ENCODE data around the gene CTIF.

Gene CTIF

GRCh38 chr18:48785736-48786454 is 247.1 kb downstream of the CTIF start:
- POLR2A ChIA-PET = no interaction called here
- 85% methylated on average over 10 of the region's 12 CpGs for whole genome bisulfite sequencing (ENCODE audit: insufficient coverage)
- Histone ChIP-seq H3K27me3 (replicated peaks in 2 of 5; ENCODE audit: control insufficient read depth in 4 of 5, insufficient read depth in 5 of 5, low read length in 4 of 5) (no peaks in the 10 kb centered on the region), H3K27ac (ENCODE audit: insufficient read depth in 1 of 2, low read depth in 1 of 2, low read length in 2 of 2, poor library complexity in 1 of 2, severe bottlenecking in 2 of 2) (no peak overlapping the region), H3K4me1 (ENCODE audit: control extremely low read depth in 1 of 4, control insufficient read depth in 4 of 4, insufficient read depth in 4 of 4, low read length in 3 of 4) (peaks cover 0 to 26% (median 24%) of the 10 kb centered on the region in 4 experiments), H3K4me3 (ENCODE audit: control insufficient read depth in 1 of 7, extremely low read depth in 1 of 7, insufficient read depth in 4 of 7, low read depth in 2 of 7, low read length in 6 of 7) (no peak overlapping the region), H3K36me3 (ENCODE audit: control insufficient read depth in 4 of 4, insufficient read depth in 4 of 4, low read length in 3 of 4) (peaks cover 0 to 4% (median 0%) of the 10 kb centered on the region in 4 experiments), H3K9me3 (ENCODE audit: control extremely low read depth in 1 of 5, control insufficient read depth in 4 of 5, insufficient read depth in 2 of 5, low read depth in 1 of 5, low read length in 4 of 5) (no peaks in the 10 kb centered on the region)
- CTCF ChIA-PET = interaction anchor here (0.9 to 1.1 kb wide), 3 partner anchors 10 to 32 kb away, joined by 3 to 5 read pairs (median 3); no protein-coding TSS in a partner anchor
- no peak for DNase-seq

GRCh38 chr18:48786455-48787202 is 247.8 kb downstream of the CTIF start:
- Histone ChIP-seq H3K9me3 (ENCODE audit: control extremely low read depth in 1 of 5, control insufficient read depth in 4 of 5, insufficient read depth in 2 of 5, low read depth in 1 of 5, low read length in 4 of 5) (no peaks in the 10 kb centered on the region), H3K4me1 (ENCODE audit: control extremely low read depth in 1 of 4, control insufficient read depth in 4 of 4, insufficient read depth in 4 of 4, low read length in 3 of 4) (peaks cover 0 to 22% (median 18%) of the 10 kb centered on the region in 4 experiments), H3K27me3 (replicated peaks in 2 of 5; ENCODE audit: control insufficient read depth in 4 of 5, insufficient read depth in 5 of 5, low read length in 4 of 5) (no peaks in the 10 kb centered on the region), H3K36me3 (ENCODE audit: control insufficient read depth in 4 of 4, insufficient read depth in 4 of 4, low read length in 3 of 4) (peaks cover 0 to 4% (median 0%) of the 10 kb centered on the region in 4 experiments), H3K4me3 (ENCODE audit: control insufficient read depth in 1 of 7, extremely low read depth in 1 of 7, insufficient read depth in 4 of 7, low read depth in 2 of 7, low read length in 6 of 7) (no peak overlapping the region), H3K27ac (ENCODE audit: insufficient read depth in 1 of 2, low read depth in 1 of 2, low read length in 2 of 2, poor library complexity in 1 of 2, severe bottlenecking in 2 of 2) (no peak overlapping the region)
- 93% methylated on average over 8 of the region's 10 CpGs for WGBS (ENCODE audit: insufficient coverage)
- DNase-seq = no peak
- POLR2A ChIA-PET = no interaction called here
- CTCF ChIA-PET = interaction anchor here (1.1 to 1.3 kb wide), 2 partner anchors 18 to 27 kb away, joined by 3 read pairs; no protein-coding TSS in a partner anchor

GRCh38 chr18:48787203-48788151 is 248.6 kb downstream of the CTIF start:
- Histone ChIP-seq H3K27me3 (replicated peaks in 2 of 5; ENCODE audit: control insufficient read depth in 4 of 5, insufficient read depth in 5 of 5, low read length in 4 of 5) (no peaks in the 10 kb centered on the region), H3K4me3 (ENCODE audit: control insufficient read depth in 1 of 7, extremely low read depth in 1 of 7, insufficient read depth in 4 of 7, low read depth in 2 of 7, low read length in 6 of 7) (no peak overlapping the region), H3K9me3 (ENCODE audit: control extremely low read depth in 1 of 5, control insufficient read depth in 4 of 5, insufficient read depth in 2 of 5, low read depth in 1 of 5, low read length in 4 of 5) (no peaks in the 10 kb centered on the region), H3K4me1 (ENCODE audit: control extremely low read depth in 1 of 4, control insufficient read depth in 4 of 4, insufficient read depth in 4 of 4, low read length in 3 of 4) (peaks cover 0 to 13% (median 9%) of the 10 kb centered on the region in 4 experiments), H3K36me3 (ENCODE audit: control insufficient read depth in 4 of 4, insufficient read depth in 4 of 4, low read length in 3 of 4) (peaks cover 0 to 4% (median 0%) of the 10 kb centered on the region in 4 experiments), H3K27ac (ENCODE audit: insufficient read depth in 1 of 2, low read depth in 1 of 2, low read length in 2 of 2, poor library complexity in 1 of 2, severe bottlenecking in 2 of 2) (no peak overlapping the region)
- WGBS (ENCODE audit: insufficient coverage) = 86% methylated on average over 9 of the region's 11 CpGs
- ChIA-PET POLR2A (interaction anchor here (1.0 kb wide), 1 partner anchor 10 kb away, joined by 3 read pairs; no protein-coding TSS in a partner anchor), CTCF (interaction anchor here (1.3 kb wide), 1 partner anchor 18 kb away, joined by 3 read pairs; no protein-coding TSS in a partner anchor)
- DNase-seq = no peak

- peaks cover 0 to 7% (median 2%) of the 10 kb centered on the region in 4 experiments for H3K4me1 ChIP-seq (ENCODE audit: control extremely low read depth in 1 of 4, control insufficient read depth in 4 of 4, insufficient read depth in 4 of 4, low read length in 3 of 4)
- H3K27ac ChIP-seq (ENCODE audit: insufficient read depth in 1 of 2, low read depth in 1 of 2, low read length in 2 of 2, poor library complexity in 1 of 2, severe bottlenecking in 2 of 2) = no peak overlapping the region
- WGBS (ENCODE audit: insufficient coverage) = 83% methylated on average over 1 of the region's 1 CpG
- H3K9me3 ChIP-seq (ENCODE audit: control extremely low read depth in 1 of 5, control insufficient read depth in 4 of 5, insufficient read depth in 2 of 5, low read depth in 1 of 5, low read length in 4 of 5) = no peaks in the 10 kb centered on the region
- H3K27me3 ChIP-seq (replicated peaks in 2 of 5; ENCODE audit: control insufficient read depth in 4 of 5, insufficient read depth in 5 of 5, low read length in 4 of 5) = no peaks in the 10 kb centered on the region
- H3K36me3 ChIP-seq (ENCODE audit: control insufficient read depth in 4 of 4, insufficient read depth in 4 of 4, low read length in 3 of 4) = peaks cover 0 to 4% (median 0%) of the 10 kb centered on the region in 4 experiments
- no peak overlapping the region for H3K4me3 ChIP-seq (ENCODE audit: control insufficient read depth in 1 of 7, extremely low read depth in 1 of 7, insufficient read depth in 4 of 7, low read depth in 2 of 7, low read length in 6 of 7)
- ChIA-PET POLR2A (interaction anchor here (1.0 kb wide), 1 partner anchor 10 kb away, joined by 3 read pairs; no protein-coding TSS in a partner anchor), CTCF (interaction anchor here (1.6 kb wide), 1 partner anchor 12 kb away, joined by 5 read pairs; no protein-coding TSS in a partner anchor)
- no peak for DNase-seq
These were observed 249.5 kb downstream of the CTIF start for GRCh38 chr18:48788373-48788772.

- Histone ChIP-seq H3K4me1 (ENCODE audit: control extremely low read depth in 1 of 4, control insufficient read depth in 4 of 4, insufficient read depth in 4 of 4, low read length in 3 of 4) (peaks cover 0 to 7% (median 1%) of the 10 kb centered on the region in 4 experiments), H3K36me3 (ENCODE audit: control insufficient read depth in 4 of 4, insufficient read depth in 4 of 4, low read length in 3 of 4) (peaks cover 0 to under 1% (median 0%) of the 10 kb centered on the region in 4 experiments), H3K27me3 (replicated peaks in 2 of 5; ENCODE audit: control insufficient read depth in 4 of 5, insufficient read depth in 5 of 5, low read length in 4 of 5) (no peaks in the 10 kb centered on the region), H3K27ac (ENCODE audit: insufficient read depth in 1 of 2, low read depth in 1 of 2, low read length in 2 of 2, poor library complexity in 1 of 2, severe bottlenecking in 2 of 2) (no peak overlapping the region), H3K4me3 (ENCODE audit: control insufficient read depth in 1 of 7, extremely low read depth in 1 of 7, insufficient read depth in 4 of 7, low read depth in 2 of 7, low read length in 6 of 7) (no peak overlapping the region), H3K9me3 (ENCODE audit: control extremely low read depth in 1 of 5, control insufficient read depth in 4 of 5, insufficient read depth in 2 of 5, low read depth in 1 of 5, low read length in 4 of 5) (no peaks in the 10 kb centered on the region)
- ChIA-PET POLR2A (no interaction called here), CTCF (interaction anchor here (0.9 to 1.6 kb wide), 3 partner anchors 12 to 18 kb away, joined by 3 to 5 read pairs (median 4); no protein-coding TSS in a partner anchor)
- DNase-seq = no peak
These were observed 250.5 kb downstream of the CTIF start for GRCh38 chr18:48789259-48789812.

- H3K27ac ChIP-seq (ENCODE audit: insufficient read depth in 1 of 2, low read depth in 1 of 2, low read length in 2 of 2, poor library complexity in 1 of 2, severe bottlenecking in 2 of 2) = no peak overlapping the region
- H3K27me3 ChIP-seq (replicated peaks in 2 of 5; ENCODE audit: control insufficient read depth in 4 of 5, insufficient read depth in 5 of 5, low read length in 4 of 5) = no peaks in the 10 kb centered on the region
- peaks cover 0 to 7% (median 1%) of the 10 kb centered on the region in 4 experiments for H3K4me1 ChIP-seq (ENCODE audit: control extremely low read depth in 1 of 4, control insufficient read depth in 4 of 4, insufficient read depth in 4 of 4, low read length in 3 of 4)
- H3K36me3 ChIP-seq (ENCODE audit: control insufficient read depth in 4 of 4, insufficient read depth in 4 of 4, low read length in 3 of 4) = no peaks in the 10 kb centered on the region
- H3K9me3 ChIP-seq (ENCODE audit: control extremely low read depth in 1 of 5, control insufficient read depth in 4 of 5, insufficient read depth in 2 of 5, low read depth in 1 of 5, low read length in 4 of 5) = no peaks in the 10 kb centered on the region
- WGBS (ENCODE audit: insufficient coverage) = 96% methylated on average over 21 of the region's 22 CpGs
- ChIA-PET POLR2A (interaction anchor here (0.8 kb wide), 1 partner anchor 10 kb away, joined by 3 read pairs; no protein-coding TSS in a partner anchor), CTCF (interaction anchor here (0.9 to 2.8 kb wide), 6 partner anchors 13 to 134 kb away, joined by 3 to 10 read pairs (median 4); no protein-coding TSS in a partner anchor)
- H3K4me3 ChIP-seq (ENCODE audit: control insufficient read depth in 1 of 7, extremely low read depth in 1 of 7, insufficient read depth in 4 of 7, low read depth in 2 of 7, low read length in 6 of 7) = no peak overlapping the region
- DNase-seq = no peak
These were observed 251.5 kb downstream of the CTIF start for GRCh38 chr18:48790226-48790863.
